CD4-positive, alpha-beta T cell treated with Interleukin-6 for 4 hours (primary cell): ENCODE results near the gene SLC26A8.
"Not testable (repeated sequence)": the region's sequence is repeated elsewhere in the genome, so short reads cannot be mapped to it uniquely, and the experiment has no call there.

ENCODE experiments used
- DNase-seq: peaks from one replicate; pipeline ENCODE4 v3.0.0-alpha.2; 2020; ENCODE audit warnings: mixed read lengths

The SLC26A8 gene

DNA sequence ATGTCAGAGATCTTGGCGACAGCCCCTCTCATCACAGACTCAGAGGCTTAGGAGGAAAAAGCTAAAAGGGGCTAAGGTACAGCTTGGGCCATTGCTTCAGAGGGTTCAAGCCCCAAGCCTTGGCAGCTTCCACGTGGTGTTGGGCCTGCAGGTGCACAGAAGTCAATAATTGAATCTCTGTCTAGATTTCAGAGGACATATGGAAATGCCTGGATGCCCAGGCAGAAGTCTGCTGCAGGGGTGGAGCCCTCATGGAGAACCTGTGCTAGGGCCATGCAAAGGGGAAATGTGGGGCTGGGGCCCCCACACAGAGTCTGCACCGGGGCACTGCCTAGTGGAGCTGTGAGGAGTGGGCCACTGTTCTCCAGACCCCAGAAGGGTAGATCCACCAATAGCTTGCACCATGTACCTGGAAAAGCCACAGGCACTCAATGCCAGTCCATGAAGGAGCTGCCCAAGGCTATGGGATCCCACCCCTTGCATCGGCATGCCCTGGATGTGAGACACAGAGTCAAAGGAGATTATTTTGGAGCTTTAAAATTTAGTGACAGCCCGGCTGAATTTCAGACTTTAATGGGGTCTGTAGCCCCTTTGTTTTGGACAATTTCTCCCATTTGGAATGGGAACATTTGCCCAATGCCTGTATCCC lies 115.6 kb downstream of the SLC26A8 start:
- DNase-seq: not testable (repeated sequence)

DNA sequence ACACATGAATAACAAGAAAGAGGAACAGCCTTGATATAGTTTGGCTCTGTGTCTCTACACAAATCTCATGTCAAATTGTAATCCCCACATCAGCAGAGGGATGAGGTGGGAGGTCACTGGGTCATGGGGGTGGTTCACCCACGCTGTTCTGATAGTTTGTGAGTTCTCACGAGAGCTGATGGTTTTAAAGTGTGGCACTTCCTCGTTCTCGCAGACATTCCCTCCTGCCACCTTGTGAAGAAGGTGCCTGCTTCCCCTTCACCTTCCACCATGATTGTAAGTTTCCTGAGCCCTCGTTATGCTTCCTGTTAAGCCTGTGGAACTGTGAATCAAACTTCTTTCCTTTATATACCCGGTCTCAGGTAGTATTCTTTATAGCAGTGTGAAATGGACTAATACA lies 116.7 kb downstream of the SLC26A8 start:
- no peak for DNase-seq

DNA sequence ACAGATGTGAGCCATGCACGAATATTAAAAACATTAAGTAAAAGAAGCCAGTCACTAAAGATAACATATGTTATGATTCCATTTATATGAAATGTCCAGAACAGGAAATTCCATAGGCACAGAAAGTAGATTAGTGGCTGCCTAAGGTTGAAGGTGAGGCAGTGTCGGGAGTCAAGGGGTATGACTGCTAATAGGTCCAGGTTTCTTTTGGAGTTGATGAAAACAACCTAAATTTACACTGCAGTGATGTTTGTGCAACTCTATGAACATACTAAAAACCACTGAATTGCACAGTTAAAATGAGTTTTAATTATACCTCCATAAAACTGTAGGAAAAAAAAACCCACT lies 118.0 kb downstream of the SLC26A8 start:
- no peak for DNase-seq

DNA sequence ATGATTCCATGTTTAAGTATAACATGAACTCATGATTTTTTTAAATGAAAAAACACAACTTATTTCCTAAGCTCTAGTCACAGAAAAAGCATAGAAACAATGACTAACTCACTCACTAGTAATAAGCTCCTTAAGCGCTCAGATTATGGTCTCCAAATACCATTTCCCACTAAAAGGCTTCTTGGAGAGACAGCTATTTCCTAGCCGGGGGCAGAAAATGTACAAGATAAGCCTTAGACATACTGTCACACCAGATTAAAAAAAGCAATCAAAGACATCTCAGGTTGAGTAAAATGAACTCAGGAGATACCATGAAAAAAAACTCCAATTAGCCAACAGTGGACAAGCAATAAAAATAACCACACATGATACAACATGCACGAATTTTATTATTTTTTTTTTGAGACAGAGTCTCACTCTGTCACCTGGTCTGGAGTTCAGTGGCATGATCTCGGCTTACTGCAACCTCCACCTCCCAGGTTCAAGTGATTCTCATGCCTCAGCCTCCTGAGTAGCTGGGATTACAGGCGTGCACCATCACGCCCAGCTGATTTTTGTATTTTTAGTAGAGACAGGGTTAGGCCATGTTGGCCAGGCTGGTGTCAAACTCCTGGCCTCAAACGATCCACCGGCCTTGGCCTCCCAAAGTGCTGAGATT lies 118.5 kb downstream of the SLC26A8 start:
- no peak for DNase-seq

DNA sequence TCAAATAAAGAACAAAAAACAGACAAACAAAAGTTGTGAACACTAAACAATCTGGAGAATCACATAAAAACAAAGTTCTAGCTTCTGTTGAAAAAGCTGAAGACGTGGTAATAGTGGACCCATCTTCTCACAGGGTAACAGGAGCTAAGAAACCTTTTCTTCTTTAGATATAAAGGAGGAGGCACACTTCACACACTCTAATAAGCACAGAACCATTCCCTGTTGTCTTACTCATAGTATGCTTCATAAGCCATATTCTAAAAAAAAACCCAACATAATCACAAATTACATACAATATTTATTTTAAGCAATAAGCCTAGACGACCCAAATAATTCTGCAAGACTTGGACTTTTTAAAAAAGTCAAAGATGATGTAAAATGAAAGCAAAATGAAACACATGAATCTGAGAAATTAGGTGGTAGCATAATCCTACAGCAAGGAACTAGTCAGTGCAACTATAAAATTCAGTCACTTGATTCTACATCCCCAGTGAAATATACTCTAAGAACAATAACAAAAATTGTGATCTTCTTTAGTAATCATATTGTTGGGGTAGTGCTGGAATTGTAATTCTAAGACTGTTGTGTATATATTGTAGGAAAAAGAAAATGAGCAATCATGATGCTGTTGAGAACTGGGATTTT lies 119.2 kb downstream of the SLC26A8 start:
- no peak for DNase-seq

DNA sequence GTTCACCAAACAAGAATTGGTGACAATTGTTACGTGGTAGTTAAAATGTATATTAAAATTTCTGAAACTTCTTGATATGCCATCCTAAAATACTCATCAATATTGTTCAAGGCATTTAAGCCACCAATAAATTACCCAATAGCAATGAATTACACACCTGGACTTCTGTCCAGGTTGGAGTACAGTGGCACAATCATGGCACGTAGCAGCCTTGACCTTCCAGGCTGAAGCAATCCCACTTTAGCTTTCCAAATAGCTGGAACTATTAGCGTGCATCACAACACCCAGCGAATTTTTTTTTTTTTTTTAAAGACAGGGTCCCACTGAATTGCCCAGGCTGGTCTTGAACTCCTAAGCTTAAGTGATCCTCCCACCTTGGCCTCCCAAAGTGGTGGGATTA lies 120.8 kb downstream of the SLC26A8 start:
- DNase-seq: no peak

DNA sequence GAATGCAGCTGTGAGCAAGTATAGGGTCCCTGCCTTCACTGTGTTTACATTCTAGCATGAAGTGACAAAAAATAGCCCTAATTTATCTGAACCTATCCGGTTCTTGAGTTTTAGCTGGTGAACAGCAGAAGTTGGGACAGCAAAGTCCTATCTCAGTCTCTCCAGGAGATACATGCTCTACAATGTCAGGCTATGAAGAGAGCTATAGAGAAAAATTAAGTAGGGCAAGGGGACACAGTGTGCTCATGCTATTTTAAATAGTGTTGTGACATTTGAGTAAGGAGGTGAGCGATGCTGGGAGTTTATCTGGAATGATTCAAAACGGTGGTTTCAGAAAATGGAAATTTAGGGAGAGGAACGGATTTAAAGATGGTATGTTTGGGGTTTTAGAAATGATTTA lies 124.0 kb downstream of the SLC26A8 start:
- DNase-seq: no peak

DNA sequence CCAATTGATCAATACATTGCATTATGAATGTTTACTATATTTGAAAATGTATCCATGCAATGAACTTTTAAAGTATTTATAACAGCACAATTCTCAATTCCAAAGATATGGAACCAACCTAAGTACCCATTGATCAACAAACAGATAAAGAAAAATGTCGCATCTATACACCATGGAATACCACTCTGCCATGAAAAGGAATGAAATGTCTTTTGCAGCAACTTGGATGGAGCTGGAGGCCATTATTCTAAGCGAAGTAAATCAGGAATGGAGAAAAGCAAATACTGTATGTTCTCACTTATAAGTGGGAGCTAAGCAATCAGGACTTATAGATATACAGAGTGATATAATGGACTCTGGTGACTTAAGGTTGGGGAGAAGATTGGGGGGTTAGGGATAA lies 126.4 kb downstream of the SLC26A8 start:
- no peak for DNase-seq

DNA sequence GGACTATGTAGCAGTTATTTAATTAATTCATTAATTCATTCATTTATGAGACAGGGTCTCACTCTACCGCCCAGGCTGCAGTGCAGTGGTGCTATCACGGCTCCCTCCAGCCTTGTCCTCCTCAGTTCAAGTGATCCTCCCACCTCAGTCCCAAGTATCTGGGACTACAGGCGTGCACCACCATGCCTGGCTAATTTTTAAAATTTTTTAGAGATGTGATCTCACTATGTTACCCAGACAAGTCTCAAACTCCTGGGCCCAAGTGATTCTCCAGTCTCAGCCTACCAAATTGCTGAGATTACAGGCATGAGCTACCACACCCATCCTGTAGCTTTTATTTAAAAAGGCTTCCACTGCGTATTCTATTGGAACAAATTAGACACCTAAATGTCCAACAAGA lies 127.0 kb downstream of the SLC26A8 start:
- DNase-seq: no peak

DNA sequence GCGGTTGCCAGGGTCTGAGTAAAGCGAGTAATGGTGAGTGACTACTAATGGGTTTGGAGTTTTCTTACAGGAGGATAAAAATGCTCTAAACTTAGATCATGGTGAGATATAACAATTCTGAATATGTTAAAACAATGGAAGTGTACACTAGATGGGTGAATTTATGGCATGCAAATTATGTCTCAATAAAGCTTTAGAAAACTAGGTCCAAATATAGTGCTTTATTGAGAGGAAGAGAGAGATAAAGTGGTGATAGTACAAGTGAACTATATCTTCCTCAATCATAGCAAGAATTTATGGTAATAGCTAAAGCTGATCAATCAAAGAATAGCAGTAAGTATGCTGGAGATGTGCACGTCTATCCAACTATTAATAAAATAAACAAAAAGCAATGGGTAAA lies 127.4 kb downstream of the SLC26A8 start:
- no peak for DNase-seq

DNA sequence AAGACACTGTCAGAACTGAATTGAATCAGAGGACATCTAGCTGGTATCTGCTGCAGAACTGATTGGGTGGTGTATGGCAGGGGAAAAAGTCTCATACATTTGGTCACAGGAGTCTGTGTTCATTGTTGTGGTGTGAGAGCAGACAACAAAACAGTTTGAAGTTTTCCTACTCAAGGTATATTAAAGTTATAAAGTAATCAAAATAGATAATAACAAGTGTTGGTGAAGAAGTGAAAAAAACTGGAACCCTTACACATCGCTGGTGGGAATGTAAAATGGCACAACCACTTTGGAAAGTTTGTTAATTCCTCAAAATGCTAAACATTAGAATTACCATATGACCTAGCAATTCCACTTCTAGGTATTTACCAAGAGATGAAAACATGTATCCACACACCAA lies 128.2 kb downstream of the SLC26A8 start:
- no peak for DNase-seq

DNA sequence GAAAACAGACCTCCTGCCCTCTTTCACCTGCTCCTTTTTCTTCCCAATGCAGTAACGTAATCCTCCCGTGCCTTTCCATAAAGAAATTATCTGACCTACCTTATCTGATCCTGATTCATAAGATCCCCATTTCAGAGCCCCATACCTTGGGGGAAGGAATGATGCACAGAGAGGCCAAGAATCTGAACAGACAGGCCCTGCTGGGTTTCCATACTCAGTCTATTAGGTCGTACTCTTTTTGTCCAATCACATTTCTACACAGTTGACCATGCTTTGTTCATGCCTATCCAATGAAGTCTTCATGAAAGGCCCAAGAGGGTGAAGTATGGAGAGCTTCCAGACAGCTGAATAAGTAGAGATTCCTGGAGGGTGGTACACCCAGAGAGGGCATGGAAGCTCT lies 128.9 kb downstream of the SLC26A8 start:
- DNase-seq: no peak

DNA sequence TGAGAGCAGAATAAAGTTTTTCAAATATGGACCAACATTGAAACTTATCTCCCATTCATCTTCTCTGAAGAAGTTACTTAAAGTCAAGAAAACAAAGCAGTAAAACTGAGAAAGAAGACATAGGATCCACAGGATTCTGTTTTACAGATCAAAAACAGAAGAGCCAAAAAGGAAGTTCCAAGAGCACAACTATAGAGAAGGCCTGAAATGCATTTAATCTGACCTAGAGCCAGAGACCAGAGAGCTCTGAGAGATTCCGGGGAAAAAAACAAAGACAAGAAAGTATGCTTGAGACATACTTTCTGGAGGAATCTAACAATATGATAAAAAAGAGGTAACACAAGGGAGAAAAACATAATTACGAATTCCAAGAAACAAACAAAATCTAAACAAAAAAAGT lies 129.7 kb downstream of the SLC26A8 start:
- no peak for DNase-seq
